Chondrocyte (in vitro differentiated cells): Measurements from ENCODE around the gene ARHGEF7. TPM values are rescaled to one million over a fixed set of nuclear protein-coding genes. Genes with fewer than 3 reads are reported as not detected.

ENCODE experiments used
- DNase-seq: peaks from one replicate; pipeline ENCODE4 v3.0.0; 2021; ENCODE audit warnings: mixed read lengths, low spot score
- H3K27ac Mint-ChIP-seq: one replicate; pipeline ENCODE4 v1.8.0; 2021; ENCODE audit warnings: mild to moderate bottlenecking, moderate library complexity, mixed read lengths; ENCODE audit not compliant: unreplicated experiment
- H3K27me3 Mint-ChIP-seq: 2 replicates; pipeline ENCODE4 v1.8.0; 2021; ENCODE audit warnings: low read depth, mixed read lengths
- H3K36me3 Mint-ChIP-seq: 2 replicates; pipeline ENCODE4 v1.8.0; 2021; ENCODE audit warnings: low read depth, mixed read lengths
- H3K4me1 Mint-ChIP-seq: 2 replicates; pipeline ENCODE4 v1.8.0; 2021; ENCODE audit warnings: low read depth, mild to moderate bottlenecking, mixed read lengths
- H3K4me3 Mint-ChIP-seq: one replicate; pipeline ENCODE4 v1.8.0; 2021; ENCODE audit warnings: mild to moderate bottlenecking, moderate library complexity, mixed read lengths; ENCODE audit not compliant: unreplicated experiment
- H3K9me3 Mint-ChIP-seq: 2 replicates; pipeline ENCODE4 v1.8.0; 2021; ENCODE audit warnings: low read depth, mixed read lengths
- total RNA-seq: library from RNA; stranded (reverse); gene quantifications from 3 replicates; pipeline ENCODE4 v1.2.1, GENCODE V29; 2021
- TF ChIP-seq, protein P1 (sequence below): fragments of 200-600 bp; sonication (generic); IDR thresholded peaks from 2 replicates; pipeline ENCODE4 v1.5.0; 2021; ENCODE audit warnings: antibody characterized with exemption, mild to moderate bottlenecking, moderate library complexity

Gene ARHGEF7
- total RNA-seq, 1 donor from 2014 or later, result 137 TPM

DNA sequence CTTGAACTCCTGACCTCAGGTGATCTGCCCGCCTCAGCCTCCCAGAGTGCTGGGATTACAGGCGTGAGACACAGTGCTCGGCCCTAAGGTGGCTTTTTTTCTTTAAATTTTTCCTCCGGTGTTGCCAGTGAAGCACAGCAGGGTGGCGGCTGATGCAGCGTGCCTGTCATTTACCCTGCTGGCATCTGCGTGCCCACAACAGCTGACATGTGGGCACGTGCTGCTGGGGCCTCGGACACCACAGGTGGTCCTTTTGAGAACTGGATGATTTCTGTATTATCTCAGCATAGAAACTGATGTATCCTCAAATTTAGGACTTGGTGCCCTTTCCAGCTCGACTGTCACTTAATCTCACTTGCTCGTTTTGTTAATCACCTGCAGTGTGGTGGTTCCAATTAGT lies 174.1 kb downstream of the ARHGEF7 start:
- H3K27ac Mint-ChIP-seq, result no peak overlapping the region
- TF ChIP-seq, protein P1, sequence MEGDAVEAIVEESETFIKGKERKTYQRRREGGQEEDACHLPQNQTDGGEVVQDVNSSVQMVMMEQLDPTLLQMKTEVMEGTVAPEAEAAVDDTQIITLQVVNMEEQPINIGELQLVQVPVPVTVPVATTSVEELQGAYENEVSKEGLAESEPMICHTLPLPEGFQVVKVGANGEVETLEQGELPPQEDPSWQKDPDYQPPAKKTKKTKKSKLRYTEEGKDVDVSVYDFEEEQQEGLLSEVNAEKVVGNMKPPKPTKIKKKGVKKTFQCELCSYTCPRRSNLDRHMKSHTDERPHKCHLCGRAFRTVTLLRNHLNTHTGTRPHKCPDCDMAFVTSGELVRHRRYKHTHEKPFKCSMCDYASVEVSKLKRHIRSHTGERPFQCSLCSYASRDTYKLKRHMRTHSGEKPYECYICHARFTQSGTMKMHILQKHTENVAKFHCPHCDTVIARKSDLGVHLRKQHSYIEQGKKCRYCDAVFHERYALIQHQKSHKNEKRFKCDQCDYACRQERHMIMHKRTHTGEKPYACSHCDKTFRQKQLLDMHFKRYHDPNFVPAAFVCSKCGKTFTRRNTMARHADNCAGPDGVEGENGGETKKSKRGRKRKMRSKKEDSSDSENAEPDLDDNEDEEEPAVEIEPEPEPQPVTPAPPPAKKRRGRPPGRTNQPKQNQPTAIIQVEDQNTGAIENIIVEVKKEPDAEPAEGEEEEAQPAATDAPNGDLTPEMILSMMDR, result no peak
- H3K4me3 Mint-ChIP-seq, result no peak overlapping the region
- no peak for DNase-seq
- H3K36me3 Mint-ChIP-seq, result peaks cover 47% of the 10 kb centered on the region
- H3K27me3 Mint-ChIP-seq, result no peaks in the 10 kb centered on the region
- no peaks in the 10 kb centered on the region for H3K9me3 Mint-ChIP-seq
- peaks cover 5% of the 10 kb centered on the region for H3K4me1 Mint-ChIP-seq

GRCh38 chr13:111291908-111292307 lies 176.8 kb downstream of the ARHGEF7 start:
- H3K27ac Mint-ChIP-seq, result no peak overlapping the region
- H3K4me3 Mint-ChIP-seq, result no peak overlapping the region
- H3K27me3 Mint-ChIP-seq, result no peaks in the 10 kb centered on the region
- no peaks in the 10 kb centered on the region for H3K9me3 Mint-ChIP-seq
- TF ChIP-seq, protein P1, result no peak
- H3K36me3 Mint-ChIP-seq, result peaks cover 41% of the 10 kb centered on the region
- peaks cover 3% of the 10 kb centered on the region for H3K4me1 Mint-ChIP-seq
- no peak for DNase-seq

GRCh38 chr13:111292710-111293485 lies 177.8 kb downstream of the ARHGEF7 start:
- TF ChIP-seq, protein P1, result no peak
- Mint-ChIP-seq H3K27ac (no peak overlapping the region), H3K4me3 (no peak overlapping the region), H3K36me3 (peaks cover 34% of the 10 kb centered on the region), H3K4me1 (peaks cover 3% of the 10 kb centered on the region), H3K27me3 (no peaks in the 10 kb centered on the region), H3K9me3 (no peaks in the 10 kb centered on the region)
- DNase-seq, result no peak

DNA sequence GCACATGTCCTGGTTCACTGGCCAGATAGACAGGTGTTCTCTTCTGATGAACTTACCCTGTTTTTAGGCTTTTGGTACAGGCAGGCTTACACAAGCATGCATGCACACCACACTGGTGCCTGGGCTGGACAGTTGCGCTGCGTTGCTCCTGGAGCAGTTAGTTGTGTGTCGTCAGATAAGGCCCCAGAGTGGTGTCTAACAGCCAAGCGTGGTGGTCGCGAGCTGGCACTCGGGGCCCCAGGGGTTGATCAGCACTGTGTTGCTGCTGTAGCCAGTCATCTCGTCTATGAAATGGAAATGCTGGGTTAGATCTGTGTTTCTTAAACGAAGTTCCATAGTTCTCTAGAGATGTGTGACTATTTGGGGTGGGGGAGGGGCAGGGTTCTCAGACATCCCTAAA lies 180.8 kb downstream of the ARHGEF7 start:
- no peak overlapping the region for H3K27ac Mint-ChIP-seq
- peaks cover 34% of the 10 kb centered on the region for H3K36me3 Mint-ChIP-seq
- H3K4me3 Mint-ChIP-seq, result no peak overlapping the region
- DNase-seq, result no peak
- TF ChIP-seq, protein P1, result no peak
- H3K4me1 Mint-ChIP-seq, result peaks cover 13% of the 10 kb centered on the region
- no peaks in the 10 kb centered on the region for H3K9me3 Mint-ChIP-seq
- no peaks in the 10 kb centered on the region for H3K27me3 Mint-ChIP-seq

- Mint-ChIP-seq H3K36me3 (peaks cover 35% of the 10 kb centered on the region), H3K9me3 (no peaks in the 10 kb centered on the region), H3K4me3 (no peak overlapping the region), H3K27ac (no peak overlapping the region), H3K27me3 (no peaks in the 10 kb centered on the region), H3K4me1 (peaks cover 13% of the 10 kb centered on the region)
- no peak for DNase-seq
- TF ChIP-seq, protein P1, result no peak
Observed at GRCh38 chr13:111296417-111296816, 181.3 kb downstream of the ARHGEF7 start.
